CD4-positive, alpha-beta memory T cell (primary cell): ENCODE results near the gene GTF2A1. TPM values are rescaled to one million over a fixed set of nuclear protein-coding genes. Genes with fewer than 3 reads are reported as not detected.
A peak's percentile ranks its signal among the peaks of the same experiment; 100 is the strongest.

ENCODE experiments used
- CTCF ChIA-PET: fragments of 350-600 bp; sonication (Branson Sonifier 250); formaldehyde crosslinking; loops from one replicate; lab custom pipeline; 2021; ENCODE audit warnings: inconsistent platforms; ENCODE audit not compliant: partially characterized antibody; lab: Charles Lee
- POLR2A ChIA-PET: fragments of 350-600 bp; sonication (Branson Sonifier 250); formaldehyde crosslinking; loops from one replicate; lab custom pipeline; 2021; ENCODE audit not compliant: partially characterized antibody; lab: Charles Lee
- DNase-seq, 5 donors: peaks; one replicate each; pipeline versions ENCODE4 v3.0.0 to v3.0.0-alpha.2; 2020 to 2022; ENCODE audit warnings: mixed read lengths in 1 of 5
- H3K27ac ChIP-seq: one replicate; pipeline ENCODE4 v1.7.0; 2013; ENCODE audit warnings: low read depth, low read length
- H3K27me3 ChIP-seq: 2 replicates; pipeline ENCODE4 v1.7.0; 2013; ENCODE audit warnings: mild to moderate bottlenecking, low read length, moderate library complexity; ENCODE audit not compliant: insufficient read depth
- H3K36me3 ChIP-seq: 2 replicates; pipeline ENCODE4 v1.7.0; 2013; ENCODE audit warnings: mild to moderate bottlenecking, low read length, moderate library complexity; ENCODE audit not compliant: insufficient read depth
- H3K4me1 ChIP-seq: 2 replicates; pipeline ENCODE4 v1.7.0; 2013; ENCODE audit warnings: mild to moderate bottlenecking, low read length, moderate library complexity; ENCODE audit not compliant: insufficient read depth
- H3K4me3 ChIP-seq, 2 donors: one replicate each; pipeline ENCODE4 v1.7.0; 2013; ENCODE audit warnings: low read length in 2 of 2, mild to moderate bottlenecking in 1 of 2
- H3K9me3 ChIP-seq, 2 donors: one replicate each; pipeline ENCODE4 v1.7.0; 2013; ENCODE audit warnings: low read length in 2 of 2, control low read depth in 1 of 2; ENCODE audit not compliant: control insufficient read depth in 1 of 2
- H3K27ac Mint-ChIP-seq, 7 donors: one replicate each; pipeline ENCODE4 v1.8.0; 2020 to 2021; ENCODE audit warnings: mixed read lengths in 7 of 7, mild to moderate bottlenecking in 6 of 7, inconsistent platforms in 3 of 7, moderate library complexity in 3 of 7
- H3K27me3 Mint-ChIP-seq, 2 donors: one replicate each; pipeline ENCODE4 v1.8.0; 2020 to 2021; ENCODE audit warnings: mixed read lengths in 2 of 2
- H3K36me3 Mint-ChIP-seq, 2 donors: one replicate each; pipeline ENCODE4 v1.8.0; 2020 to 2021; ENCODE audit warnings: mixed read lengths in 2 of 2, inconsistent platforms in 1 of 2, mild to moderate bottlenecking in 1 of 2
- H3K4me1 Mint-ChIP-seq, 4 donors: one replicate each; pipeline ENCODE4 v1.8.0; 2020 to 2021; ENCODE audit warnings: mixed read lengths in 4 of 4, mild to moderate bottlenecking in 1 of 4
- H3K4me3 Mint-ChIP-seq, 8 donors: one replicate each; pipeline ENCODE4 v1.8.0; 2020 to 2021; ENCODE audit warnings: mixed read lengths in 8 of 8, mild to moderate bottlenecking in 7 of 8, moderate library complexity in 6 of 8, inconsistent platforms in 3 of 8
- H3K9me3 Mint-ChIP-seq, 8 donors: one replicate each; pipeline ENCODE4 v1.8.0; 2020 to 2021; ENCODE audit warnings: mixed read lengths in 8 of 8, mild to moderate bottlenecking in 5 of 8, inconsistent platforms in 3 of 8, moderate library complexity in 1 of 8
- intact Hi-C: fragments of 100-400 bp; cut with micrococcal nuclease; formaldehyde crosslinking; loops from one replicate; pipeline ENCODE4 v1.15.1; 2023
- polyA plus RNA-seq, 2 donors: library from polyadenylated mRNA; unstranded; fragments of 300-500 nt; fragmentation: Illumina TruSeq; gene quantifications; one replicate each; pipeline ENCODE4 v1.2.3, GENCODE V29; 2021
- total RNA-seq, 2 experiments: library from RNA; stranded (reverse); gene quantifications; one replicate each; pipeline ENCODE4 v1.2.3, GENCODE V29; 2021

GTF2A1 gene
- total RNA-seq (10 to 100 TPM; 34.2 to 40.8 TPM), polyA plus RNA-seq (10 to 100 TPM in 1 of 2 donors, 1 to 10 TPM in 1; 8.9 to 11.1 TPM)

DNA sequence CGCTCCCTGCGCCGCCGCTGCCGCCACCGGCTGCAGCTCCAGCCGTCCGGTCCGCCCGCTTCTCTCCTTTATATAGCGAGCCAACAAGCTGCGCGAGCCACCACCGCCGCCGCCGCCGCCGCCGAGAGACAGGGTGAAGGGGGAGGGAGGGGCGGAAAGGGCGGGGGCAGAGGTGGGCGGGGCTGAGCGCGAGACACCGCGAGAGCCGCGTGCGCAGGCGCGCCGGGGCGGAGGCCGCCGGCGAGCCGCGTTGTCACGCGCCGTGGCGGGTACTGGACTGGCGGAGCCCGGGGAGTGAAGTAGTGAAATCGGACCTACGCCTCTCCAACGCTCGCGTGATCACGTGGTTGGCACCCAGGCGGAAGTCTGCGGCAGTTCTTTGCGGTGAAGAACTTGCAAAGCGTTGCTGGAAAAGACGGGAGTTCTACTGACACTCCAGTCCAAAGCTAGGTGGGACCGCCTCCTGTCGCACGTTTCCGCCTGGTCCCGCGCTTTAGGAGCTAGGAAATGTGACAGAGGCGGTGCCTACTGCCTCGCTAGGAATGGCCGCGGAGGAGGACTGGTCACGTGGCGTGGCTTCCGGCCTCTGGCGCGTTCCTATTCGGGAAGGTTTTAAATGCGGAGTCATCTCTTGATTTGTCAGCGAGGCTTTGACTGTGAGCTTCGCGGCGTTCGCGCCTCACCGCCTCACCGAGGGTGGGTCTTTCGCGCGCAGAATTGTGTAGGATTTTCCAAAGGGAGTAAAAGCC lies at the start of gene GTF2A1:
Gene GTF2A1 (minus strand): TSS at position 130 of the 749 bp plus-strand sequence. CDS start 441 bp downstream, outside the sequence.
- Histone ChIP-seq H3K4me1 (peaks cover 35% of the 10 kb centered on the region), H3K36me3 (peaks cover 3% of the 10 kb centered on the region), H3K9me3 (no peaks in the 10 kb centered on the region), H3K4me3 (peak within 1 kb of the TSS; percentile 92 to 99), H3K27ac (peak within 1 kb of the TSS; percentile 95), H3K27me3 (no peaks in the 10 kb centered on the region)
- Mint-ChIP-seq H3K4me3 (peak within 1 kb of the TSS; percentile 98 to 100 (median 100)), H3K27me3 (no peaks in the 10 kb centered on the region), H3K4me1 (peaks cover 17 to 49% (median 31%) of the 10 kb centered on the region in 4 donors), H3K9me3 (peaks cover 0 to 6% (median 0%) of the 10 kb centered on the region in 8 donors), H3K36me3 (peaks cover 4 to 25% of the 10 kb centered on the region in 2 donors), H3K27ac (peak within 1 kb of the TSS; percentile 99 to 100 (median 99))
- CTCF ChIA-PET: interaction anchor here (0.9 to 1.5 kb wide), 5 partner anchors 9 to 261 kb away, joined by 3 to 8 read pairs (median 3); no protein-coding TSS in a partner anchor
- DNase-seq: peak; percentile 96 to 97 (median 96)
- POLR2A ChIA-PET: interaction anchor here (0.6 to 3.8 kb wide), 25 partner anchors 8 to 312 kb away, joined by 3 to 49 read pairs (median 6); partner anchors contain the start of genes CEP128, SEL1L and TSHR
- intact Hi-C loops: loop anchor here (1.0 to 5.0 kb wide), 2 partner anchors 251 to 313 kb away; no protein-coding TSS in a partner anchor

GRCh38 chr14:81269979-81270375 lies 49.2 kb upstream of the GTF2A1 start:
- no peaks in the 10 kb centered on the region for H3K4me1 ChIP-seq
- H3K4me3 ChIP-seq: no peak overlapping the region
- H3K9me3 Mint-ChIP-seq: no peaks in the 10 kb centered on the region
- peaks cover 5 to 11% of the 10 kb centered on the region in 2 donors for H3K27me3 Mint-ChIP-seq
- H3K27ac Mint-ChIP-seq: no peak overlapping the region
- H3K36me3 ChIP-seq: no peaks in the 10 kb centered on the region
- no peaks in the 10 kb centered on the region for H3K9me3 ChIP-seq
- no peaks in the 10 kb centered on the region for H3K27me3 ChIP-seq
- H3K4me1 Mint-ChIP-seq: peaks cover 0 to 8% (median 1%) of the 10 kb centered on the region in 4 donors
- ChIA-PET CTCF (interaction anchor here (0.8 to 7.5 kb wide), 10 partner anchors 9 to 212 kb away, joined by 3 to 86 read pairs (median 5); no protein-coding TSS in a partner anchor), POLR2A (interaction anchor here (1.5 kb wide), 1 partner anchor 195 kb away, joined by 3 read pairs; no protein-coding TSS in a partner anchor)
- no peak for DNase-seq
- H3K36me3 Mint-ChIP-seq: no peaks in the 10 kb centered on the region
- intact Hi-C loops: loop anchor here (1.0 kb wide), 2 partner anchors 183 to 194 kb away; no protein-coding TSS in a partner anchor
- H3K4me3 Mint-ChIP-seq: no peak overlapping the region
- H3K27ac ChIP-seq: no peak overlapping the region

- peak in 4 of 5 donors; percentile 28 to 42 (median 32) for DNase-seq
- no peak overlapping the region for H3K27ac ChIP-seq
- Mint-ChIP-seq H3K4me1 (peaks cover 0 to 8% (median 1%) of the 10 kb centered on the region in 4 donors), H3K36me3 (no peaks in the 10 kb centered on the region), H3K27me3 (peaks cover 7 to 11% of the 10 kb centered on the region in 2 donors), H3K27ac (no peak overlapping the region), H3K4me3 (no peak overlapping the region), H3K9me3 (no peaks in the 10 kb centered on the region)
- H3K4me3 ChIP-seq: no peak overlapping the region
- H3K36me3 ChIP-seq: no peaks in the 10 kb centered on the region
- ChIA-PET POLR2A (interaction anchor here (1.3 to 1.5 kb wide), 2 partner anchors 50 to 196 kb away, joined by 3 read pairs; no protein-coding TSS in a partner anchor), CTCF (interaction anchor here (0.8 to 7.5 kb wide), 9 partner anchors 9 to 213 kb away, joined by 3 to 86 read pairs (median 6); no protein-coding TSS in a partner anchor)
- no peaks in the 10 kb centered on the region for H3K9me3 ChIP-seq
- no peaks in the 10 kb centered on the region for H3K27me3 ChIP-seq
- intact Hi-C loops: loop anchor here (1.0 kb wide), 2 partner anchors 184 to 195 kb away; no protein-coding TSS in a partner anchor
- H3K4me1 ChIP-seq: no peaks in the 10 kb centered on the region
These were observed 48.6 kb upstream of the GTF2A1 start for GRCh38 chr14:81269100-81269978.

GRCh38 chr14:81268016-81268416 lies 47.3 kb upstream of the GTF2A1 start:
- Histone ChIP-seq H3K27me3 (no peaks in the 10 kb centered on the region), H3K27ac (no peak overlapping the region), H3K36me3 (no peaks in the 10 kb centered on the region), H3K4me3 (no peak overlapping the region), H3K4me1 (no peaks in the 10 kb centered on the region), H3K9me3 (no peaks in the 10 kb centered on the region)
- Mint-ChIP-seq H3K36me3 (no peaks in the 10 kb centered on the region), H3K9me3 (no peaks in the 10 kb centered on the region), H3K4me3 (no peak overlapping the region), H3K27me3 (peaks cover 11 to 14% of the 10 kb centered on the region in 2 donors), H3K4me1 (peaks cover 0 to 8% (median 1%) of the 10 kb centered on the region in 4 donors), H3K27ac (no peak overlapping the region)
- POLR2A ChIA-PET: no interaction called here
- no peak for DNase-seq
- intact Hi-C loops: no loop called here
- CTCF ChIA-PET: interaction anchor here (1.9 to 7.5 kb wide), 4 partner anchors 9 to 197 kb away, joined by 6 to 86 read pairs (median 36); no protein-coding TSS in a partner anchor

DNA sequence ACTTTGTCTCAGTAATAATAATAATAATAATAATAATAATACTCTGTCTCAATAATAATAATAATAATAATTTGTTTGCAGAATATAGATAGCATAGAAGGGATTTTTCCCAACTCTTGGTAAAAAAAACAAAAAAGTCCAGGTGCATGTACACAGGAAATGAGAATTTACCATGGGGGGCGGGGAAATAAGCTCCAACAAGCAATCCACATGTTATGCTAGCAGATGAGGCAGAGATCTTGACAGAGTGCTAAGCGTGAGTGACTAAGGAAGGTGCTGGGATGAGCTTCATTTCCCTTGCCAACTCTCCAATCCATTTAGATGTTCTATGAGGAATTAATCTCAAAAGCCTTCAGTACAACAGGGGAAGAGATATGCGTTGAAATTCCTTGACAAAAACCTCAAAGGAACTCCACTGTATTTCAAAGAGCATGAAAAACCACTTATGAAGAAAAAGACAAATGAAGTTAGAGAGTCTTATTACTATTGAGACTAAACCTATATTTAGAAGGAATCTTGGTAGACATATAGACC lies 44.9 kb upstream of the GTF2A1 start:
- H3K27me3 ChIP-seq: no peaks in the 10 kb centered on the region
- H3K4me3 ChIP-seq: no peak overlapping the region
- H3K27ac ChIP-seq: no peak overlapping the region
- Mint-ChIP-seq H3K4me1 (peaks cover 0 to 8% (median 1%) of the 10 kb centered on the region in 4 donors), H3K27ac (no peak overlapping the region), H3K9me3 (no peaks in the 10 kb centered on the region), H3K27me3 (peaks cover 16 to 26% of the 10 kb centered on the region in 2 donors), H3K4me3 (no peak overlapping the region), H3K36me3 (no peaks in the 10 kb centered on the region)
- ChIA-PET CTCF (interaction anchor here (1.2 to 7.5 kb wide), 3 partner anchors 13 to 200 kb away, joined by 3 to 86 read pairs (median 4); no protein-coding TSS in a partner anchor), POLR2A (no interaction called here)
- H3K36me3 ChIP-seq: no peaks in the 10 kb centered on the region
- H3K9me3 ChIP-seq: no peaks in the 10 kb centered on the region
- no peaks in the 10 kb centered on the region for H3K4me1 ChIP-seq
- no peak for DNase-seq
- intact Hi-C loops: no loop called here

GRCh38 chr14:81264671-81265070 lies 43.9 kb upstream of the GTF2A1 start:
- peaks cover 0 to 8% (median 1%) of the 10 kb centered on the region in 4 donors for H3K4me1 Mint-ChIP-seq

More at GRCh38 chr14:81264671-81265070, 43.9 kb upstream of the GTF2A1 start:
- no peaks in the 10 kb centered on the region for H3K27me3 ChIP-seq
- no peak overlapping the region for H3K4me3 ChIP-seq
- no peak overlapping the region for H3K27ac ChIP-seq
- Mint-ChIP-seq H3K27me3 (peaks cover 20 to 26% of the 10 kb centered on the region in 2 donors), H3K36me3 (no peaks in the 10 kb centered on the region), H3K4me3 (no peak overlapping the region), H3K9me3 (no peaks in the 10 kb centered on the region), H3K27ac (no peak overlapping the region)
- ChIA-PET POLR2A (no interaction called here), CTCF (no interaction called here)
- no peak for DNase-seq
- no peaks in the 10 kb centered on the region for H3K4me1 ChIP-seq
- intact Hi-C loops: no loop called here
- no peaks in the 10 kb centered on the region for H3K9me3 ChIP-seq
- no peaks in the 10 kb centered on the region for H3K36me3 ChIP-seq
